ENCODE measurements around the gene OTX2.

The OTX2 gene

GRCh38 chr14:56782711-56783110, 27.6 kb downstream of the OTX2 start:
- DNase-seq (ENCODE audit: low read depth) = no peak
- H3K4me3 ChIP-seq (ENCODE audit: control insufficient read depth, low read depth, low read length) = no peak overlapping the region
- no peak for TF ChIP-seq CTCF (IDR thresholded peaks at IDR 0.05; ENCODE audit: control insufficient read depth, insufficient read depth, low read depth, low read length, missing control alignments)

- H3K4me3 ChIP-seq (ENCODE audit: control insufficient read depth, low read depth, low read length) = no peak overlapping the region
- DNase-seq (ENCODE audit: low read depth) = no peak
- no peak for TF ChIP-seq CTCF (IDR thresholded peaks at IDR 0.05; ENCODE audit: control insufficient read depth, insufficient read depth, low read depth, low read length, missing control alignments)
Measured at GRCh38 chr14:56774503-56774902, 35.8 kb downstream of the OTX2 start.

GRCh38 chr14:56770512-56770911, 39.8 kb downstream of the OTX2 start:
- no peak overlapping the region for H3K4me3 ChIP-seq (ENCODE audit: control insufficient read depth, low read depth, low read length)
- TF ChIP-seq CTCF (IDR thresholded peaks at IDR 0.05; ENCODE audit: control insufficient read depth, insufficient read depth, low read depth, low read length, missing control alignments) = no peak
- no peak for DNase-seq (ENCODE audit: low read depth)

- DNase-seq (ENCODE audit: low read depth) = no peak
- H3K4me3 ChIP-seq (ENCODE audit: control insufficient read depth, low read depth, low read length) = no peak overlapping the region
- no peak for TF ChIP-seq CTCF (IDR thresholded peaks at IDR 0.05; ENCODE audit: control insufficient read depth, insufficient read depth, low read depth, low read length, missing control alignments)
Measured at GRCh38 chr14:56760164-56760914, 49.9 kb downstream of the OTX2 start.

- H3K4me3 ChIP-seq (ENCODE audit: control insufficient read depth, low read depth, low read length) = no peak overlapping the region
Measured at GRCh38 chr14:56759633-56760032, 50.6 kb downstream of the OTX2 start.

GRCh38 chr14:56759094-56759493, 51.2 kb downstream of the OTX2 start:
- DNase-seq (ENCODE audit: low read depth) = no peak
- no peak overlapping the region for H3K4me3 ChIP-seq (ENCODE audit: control insufficient read depth, low read depth, low read length)
- TF ChIP-seq CTCF (IDR thresholded peaks at IDR 0.05; ENCODE audit: control insufficient read depth, insufficient read depth, low read depth, low read length, missing control alignments) = no peak

More at GRCh38 chr14:56759633-56760032, 50.6 kb downstream of the OTX2 start:
- TF ChIP-seq CTCF (IDR thresholded peaks at IDR 0.05; ENCODE audit: control insufficient read depth, insufficient read depth, low read depth, low read length, missing control alignments) = no peak
- no peak for DNase-seq (ENCODE audit: low read depth)

Data from AG09309 (cell line).